HL-60 (cell line): ENCODE data around the gene ST6GALNAC4.

Experiments used
- DNase-seq, 2 experiments: peaks; one replicate each; pipeline ENCODE4 v3.0.0-alpha.2; 2010 to 2020; ENCODE audit warnings: low read depth in 1 of 2, low spot score in 1 of 2
- H3K27ac ChIP-seq: fragments of 250-450 bp; sonication (Bioruptor Pico); replicated peaks from 2 replicates; pipeline ENCODE4 v1.5.1; 2020; ENCODE audit warnings: mild to moderate bottlenecking, moderate library complexity
- H3K27me3 ChIP-seq: fragments of 250-450 bp; sonication (Bioruptor Pico); 2 replicates; pipeline ENCODE4 v1.5.1; 2021; ENCODE audit warnings: mild to moderate bottlenecking, moderate library complexity; ENCODE audit not compliant: insufficient read depth, poor library complexity, severe bottlenecking
- H3K4me3 ChIP-seq: replicated peaks from 2 replicates; pipeline ENCODE4 v1.5.1; 2011; ENCODE audit warnings: mild to moderate bottlenecking, control low read depth, low read length; ENCODE audit not compliant: insufficient read depth
- GABPA ChIP-seq: IDR thresholded peaks from 2 replicates; pipeline ENCODE4 v1.6.1; 2012; ENCODE audit warnings: low read depth
- POLR2AphosphoS5 ChIP-seq: IDR thresholded peaks from 2 replicates; pipeline ENCODE4 v1.6.1; 2012; ENCODE audit warnings: low read depth
- SPI1 ChIP-seq: IDR thresholded peaks from 2 replicates; pipeline ENCODE4 v1.6.1; 2012; ENCODE audit warnings: low read depth, mild to moderate bottlenecking, borderline replicate concordance
- TF ChIP-seq, protein P1 (sequence below): IDR thresholded peaks from one replicate; pipeline ENCODE4 v1.5.1; 2011; ENCODE audit warnings: low read length, control low read depth, inconsistent platforms; ENCODE audit not compliant: insufficient read depth
- TF ChIP-seq, protein P2 (sequence below): IDR thresholded peaks from 2 replicates; pipeline ENCODE4 v1.6.1; 2012; ENCODE audit warnings: low read depth; ENCODE audit not compliant: insufficient replicate concordance

ST6GALNAC4 gene

DNA sequence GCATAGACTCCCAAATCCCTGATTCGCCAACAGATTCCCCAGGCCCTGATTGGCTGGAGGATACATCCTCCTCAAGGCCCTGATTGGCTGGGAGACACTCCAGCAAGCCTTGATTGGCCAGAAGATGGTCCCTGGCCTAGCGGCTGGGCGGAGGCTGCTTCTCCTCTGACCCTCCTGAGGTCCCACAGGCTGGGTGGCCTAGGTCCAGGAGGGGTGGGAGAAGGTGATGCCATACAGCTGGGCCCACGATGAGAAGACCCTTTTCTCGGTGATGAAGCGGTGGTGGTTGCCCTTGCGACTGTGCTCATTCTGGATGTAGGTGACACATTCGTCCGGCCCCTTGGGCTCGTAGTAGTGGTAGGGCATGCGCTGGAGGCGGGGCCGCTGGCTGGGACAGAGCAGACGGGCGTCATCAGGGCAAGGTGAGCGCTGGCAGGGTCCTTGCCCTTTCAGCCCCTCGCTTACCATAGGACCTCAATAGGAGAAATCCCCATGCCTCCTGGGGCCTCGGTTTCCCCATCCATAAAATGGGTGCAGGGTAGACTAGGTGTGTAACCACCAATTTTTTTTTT, 30.4 kb downstream of the ST6GALNAC4 start:
- H3K27me3 ChIP-seq, result no peaks in the 10 kb centered on the region
- TF ChIP-seq, protein P1, sequence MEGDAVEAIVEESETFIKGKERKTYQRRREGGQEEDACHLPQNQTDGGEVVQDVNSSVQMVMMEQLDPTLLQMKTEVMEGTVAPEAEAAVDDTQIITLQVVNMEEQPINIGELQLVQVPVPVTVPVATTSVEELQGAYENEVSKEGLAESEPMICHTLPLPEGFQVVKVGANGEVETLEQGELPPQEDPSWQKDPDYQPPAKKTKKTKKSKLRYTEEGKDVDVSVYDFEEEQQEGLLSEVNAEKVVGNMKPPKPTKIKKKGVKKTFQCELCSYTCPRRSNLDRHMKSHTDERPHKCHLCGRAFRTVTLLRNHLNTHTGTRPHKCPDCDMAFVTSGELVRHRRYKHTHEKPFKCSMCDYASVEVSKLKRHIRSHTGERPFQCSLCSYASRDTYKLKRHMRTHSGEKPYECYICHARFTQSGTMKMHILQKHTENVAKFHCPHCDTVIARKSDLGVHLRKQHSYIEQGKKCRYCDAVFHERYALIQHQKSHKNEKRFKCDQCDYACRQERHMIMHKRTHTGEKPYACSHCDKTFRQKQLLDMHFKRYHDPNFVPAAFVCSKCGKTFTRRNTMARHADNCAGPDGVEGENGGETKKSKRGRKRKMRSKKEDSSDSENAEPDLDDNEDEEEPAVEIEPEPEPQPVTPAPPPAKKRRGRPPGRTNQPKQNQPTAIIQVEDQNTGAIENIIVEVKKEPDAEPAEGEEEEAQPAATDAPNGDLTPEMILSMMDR, result no peak
- TF ChIP-seq SPI1, result no peak
- TF ChIP-seq, protein P2, sequence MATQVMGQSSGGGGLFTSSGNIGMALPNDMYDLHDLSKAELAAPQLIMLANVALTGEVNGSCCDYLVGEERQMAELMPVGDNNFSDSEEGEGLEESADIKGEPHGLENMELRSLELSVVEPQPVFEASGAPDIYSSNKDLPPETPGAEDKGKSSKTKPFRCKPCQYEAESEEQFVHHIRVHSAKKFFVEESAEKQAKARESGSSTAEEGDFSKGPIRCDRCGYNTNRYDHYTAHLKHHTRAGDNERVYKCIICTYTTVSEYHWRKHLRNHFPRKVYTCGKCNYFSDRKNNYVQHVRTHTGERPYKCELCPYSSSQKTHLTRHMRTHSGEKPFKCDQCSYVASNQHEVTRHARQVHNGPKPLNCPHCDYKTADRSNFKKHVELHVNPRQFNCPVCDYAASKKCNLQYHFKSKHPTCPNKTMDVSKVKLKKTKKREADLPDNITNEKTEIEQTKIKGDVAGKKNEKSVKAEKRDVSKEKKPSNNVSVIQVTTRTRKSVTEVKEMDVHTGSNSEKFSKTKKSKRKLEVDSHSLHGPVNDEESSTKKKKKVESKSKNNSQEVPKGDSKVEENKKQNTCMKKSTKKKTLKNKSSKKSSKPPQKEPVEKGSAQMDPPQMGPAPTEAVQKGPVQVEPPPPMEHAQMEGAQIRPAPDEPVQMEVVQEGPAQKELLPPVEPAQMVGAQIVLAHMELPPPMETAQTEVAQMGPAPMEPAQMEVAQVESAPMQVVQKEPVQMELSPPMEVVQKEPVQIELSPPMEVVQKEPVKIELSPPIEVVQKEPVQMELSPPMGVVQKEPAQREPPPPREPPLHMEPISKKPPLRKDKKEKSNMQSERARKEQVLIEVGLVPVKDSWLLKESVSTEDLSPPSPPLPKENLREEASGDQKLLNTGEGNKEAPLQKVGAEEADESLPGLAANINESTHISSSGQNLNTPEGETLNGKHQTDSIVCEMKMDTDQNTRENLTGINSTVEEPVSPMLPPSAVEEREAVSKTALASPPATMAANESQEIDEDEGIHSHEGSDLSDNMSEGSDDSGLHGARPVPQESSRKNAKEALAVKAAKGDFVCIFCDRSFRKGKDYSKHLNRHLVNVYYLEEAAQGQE, result no peak
- no peak for TF ChIP-seq POLR2AphosphoS5
- TF ChIP-seq GABPA, result no peak

DNA sequence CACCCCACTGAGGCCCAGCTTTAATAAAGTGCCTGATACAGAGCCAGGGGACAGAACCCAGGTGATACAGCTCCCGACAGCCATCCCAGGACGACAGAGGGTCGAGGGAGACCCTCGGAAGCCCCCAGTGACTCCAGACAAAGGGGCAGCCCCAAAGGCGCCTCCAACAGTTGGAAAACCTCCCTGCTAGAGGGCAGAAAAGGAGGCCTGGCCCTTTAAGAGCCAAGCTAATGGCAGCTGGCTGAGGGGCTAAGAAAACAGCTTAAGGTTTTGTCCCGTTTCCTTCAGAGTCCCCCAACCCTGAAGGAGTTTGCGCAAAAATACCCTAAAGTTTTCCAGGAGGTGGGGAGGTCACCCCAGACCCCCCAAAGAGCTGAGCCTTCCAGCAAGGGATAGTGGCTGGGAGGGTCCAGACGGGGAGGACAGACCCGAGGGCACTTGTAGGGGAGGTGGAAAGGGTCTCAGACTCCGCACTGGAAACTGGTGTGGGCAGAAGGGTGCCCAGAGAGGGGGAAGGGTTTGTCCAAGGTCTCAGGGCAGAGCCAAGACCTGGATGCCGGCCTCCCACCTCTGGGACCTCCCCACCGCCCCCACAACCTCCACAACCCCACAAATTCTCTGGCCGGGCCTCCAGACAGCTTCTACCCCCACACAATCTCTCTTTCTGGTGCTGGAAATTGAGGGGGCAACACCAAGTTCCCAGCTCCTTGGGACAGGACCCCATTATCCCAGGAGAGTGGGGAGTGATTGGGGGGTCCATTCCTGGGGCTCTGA, 31.1 kb downstream of the ST6GALNAC4 start:
- H3K4me3 ChIP-seq, result no peak overlapping the region
- no peaks in the 10 kb centered on the region for H3K27me3 ChIP-seq
- no peak overlapping the region for H3K27ac ChIP-seq
- DNase-seq, result no peak
- TF ChIP-seq POLR2AphosphoS5 (no peak), GABPA (no peak), SPI1 (no peak)
- TF ChIP-seq, protein P2, result no peak
- TF ChIP-seq, protein P1, result no peak

More for the DNA sequence above, 30.4 kb downstream of the ST6GALNAC4 start:
- H3K4me3 ChIP-seq, result no peak overlapping the region
- DNase-seq, result no peak
- no peak overlapping the region for H3K27ac ChIP-seq

DNA sequence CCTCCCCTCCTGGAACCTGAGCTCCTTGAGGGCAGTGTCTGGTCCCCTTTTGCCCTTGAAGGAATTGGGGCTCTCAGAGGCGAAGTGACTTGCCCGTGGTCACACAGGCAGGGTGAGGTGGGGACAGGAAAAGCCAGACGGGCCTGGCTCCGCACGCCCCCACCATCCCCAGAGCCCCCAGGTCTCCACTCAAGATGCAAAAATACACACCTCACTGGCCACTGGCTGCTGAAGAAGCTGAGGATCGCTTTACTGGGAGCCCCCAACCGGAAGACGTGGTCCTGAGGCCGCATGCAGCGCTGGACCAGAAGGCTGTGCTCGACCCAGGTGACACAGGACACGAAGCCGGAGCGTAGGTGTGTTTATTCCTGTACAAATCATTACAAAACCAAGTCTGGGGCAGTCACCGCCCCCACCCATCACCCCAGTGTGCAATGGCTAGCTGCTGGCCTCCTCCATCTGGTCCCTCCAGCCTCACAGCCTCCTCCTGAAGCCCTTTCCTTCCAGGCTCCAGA, 31.8 kb downstream of the ST6GALNAC4 start:
- H3K4me3 ChIP-seq, result no peak overlapping the region
- no peak for DNase-seq
- H3K27me3 ChIP-seq, result no peaks in the 10 kb centered on the region
- H3K27ac ChIP-seq, result no peak overlapping the region
- no peak for TF ChIP-seq GABPA
- TF ChIP-seq, protein P1, result no peak
- TF ChIP-seq POLR2AphosphoS5, result no peak
- TF ChIP-seq, protein P2, result no peak
- TF ChIP-seq SPI1, result no peak
